ENCODE measurements around the gene HOXC6.

- TF ChIP-seq POLR2AphosphoS5 (IDR thresholded peaks at IDR 0.05; ENCODE audit: low read depth, low read length) (no peak), POU2F2 (IDR thresholded peaks at IDR 0.05; ENCODE audit: low read depth, low read length) (no peak), POLR2A (IDR thresholded peaks at IDR 0.05; ENCODE audit: low read depth, low read length) (no peak), TAF1 (IDR thresholded peaks at IDR 0.05; ENCODE audit: low read depth, low read length) (no peak), SPI1 (IDR thresholded peaks at IDR 0.05; ENCODE audit: low read depth, low read length) (no peak), PAX5 (IDR thresholded peaks at IDR 0.05; ENCODE audit: insufficient read depth, low read length, severe bottlenecking) (no peak)
Measured at GRCh38 chr12:54032627-54033100, 4.4 kb downstream of the HOXC6 start, which contains the start of gene HOXC5.

All from GM12891 (cell line).